ENCODE data around the gene MYL6. TPM values are rescaled to one million over a fixed set of nuclear protein-coding genes. Genes with fewer than 3 reads are reported as not detected.

The MYL6 gene
- total and polyA plus RNA-seq, 9 of the 15 experiments (the other 6 are each of a cell fraction or from before 2014, with no cell fraction given) = 557 to 1,664 (median 958) TPM

DNA sequence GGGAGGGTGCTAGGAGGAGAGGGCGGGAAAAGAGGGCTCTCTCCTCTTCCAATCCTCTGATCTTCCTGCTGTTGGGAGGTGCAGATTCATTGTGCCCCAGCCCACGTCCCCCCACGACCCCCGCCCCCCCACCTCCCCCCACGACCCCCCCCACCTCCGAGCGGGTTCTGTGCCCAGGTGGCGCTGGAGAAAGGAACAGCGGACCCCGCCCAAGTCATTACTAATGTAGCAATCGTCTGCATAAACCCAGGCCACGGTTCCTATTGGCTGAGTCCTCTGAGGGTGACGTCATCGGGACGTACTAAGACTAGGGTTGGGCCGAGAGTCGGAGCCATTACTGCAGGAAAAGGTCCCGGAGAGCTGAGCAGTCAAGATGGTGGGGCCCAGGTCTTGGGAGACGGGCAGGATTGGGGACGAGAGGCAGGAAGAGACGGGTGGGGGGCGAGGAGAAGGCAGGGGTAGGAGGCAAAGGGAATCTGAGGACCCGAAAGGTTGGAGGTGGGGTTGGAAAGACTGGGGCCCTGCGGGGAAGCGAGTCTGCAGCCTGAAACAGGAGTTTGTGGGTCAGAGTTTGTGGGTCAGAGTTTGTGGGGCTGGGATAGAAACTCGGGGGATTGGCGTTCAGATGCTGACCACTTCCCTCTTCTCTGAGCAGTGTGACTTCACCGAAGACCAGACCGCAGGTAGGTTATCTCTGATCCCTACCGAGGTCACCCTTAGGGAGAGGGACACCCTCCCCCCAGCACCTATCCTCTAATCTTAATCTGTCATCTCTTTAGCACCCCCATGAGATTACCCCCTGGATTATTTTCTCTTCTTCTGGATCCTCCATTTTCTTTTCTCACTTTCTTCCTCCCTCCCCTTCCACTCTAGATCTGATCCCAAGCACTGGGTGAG lies at the start of gene MYL6 (continued):
- TF ChIP-seq SP1 (CRISPR knock-in tag; IDR thresholded peaks at IDR 0.05) (peak; percentile 19; the same call in 1 of the 2 replicates), BHLHE40 (IDR thresholded peaks at IDR 0.05; ENCODE audit: low read length) (0 out of 2 replicates have a peak, but pooled peaks have one; percentile 8), TEAD2 (tag; IDR thresholded peaks at IDR 0.05) (no peak), IFI16 (CRISPR knock-in tag; IDR thresholded peaks at IDR 0.05) (no peak), RBM39 (optimal IDR thresholded peaks at IDR 0.05; ENCODE audit: low read depth, low read length) (no peak), ZNF143 (CRISPR knock-in tag; IDR thresholded peaks at IDR 0.05) (no peak; the same call in 1 of the 2 replicates), CBFA2T2 (conservative IDR thresholded peaks at IDR 0.05) (no peak), ZEB2 (IDR thresholded peaks at IDR 0.05) (peak; percentile 85), NFATC3 (IDR thresholded peaks at IDR 0.05) (no peak), BDP1 (IDR thresholded peaks at IDR 0.05; ENCODE audit: insufficient read depth, insufficient read length) (no peak), THAP7 (CRISPR knock-in tag; IDR thresholded peaks at IDR 0.05) (peak; percentile 72; the same call in 1 of the 2 replicates), ZNF324 (CRISPR knock-in tag; IDR thresholded peaks at IDR 0.05) (peak; percentile 38; the same call in 1 of the 2 replicates), GATAD2A (IDR thresholded peaks at IDR 0.05) (no peak), TCF7 (IDR thresholded peaks at IDR 0.05; ENCODE audit: borderline replicate concordance) (0 out of 2 replicates have a peak, but pooled peaks have one; percentile 9), TGIF2 (CRISPR knock-in tag; IDR thresholded peaks at IDR 0.05) (no peak), CBX2 (IDR thresholded peaks at IDR 0.05; ENCODE audit: insufficient read depth, low read length, poor library complexity, severe bottlenecking) (no peak), TAF15 (IDR thresholded peaks at IDR 0.05; ENCODE audit: low read depth, low read length) (no peak), MED1 (CRISPR knock-in tag; IDR thresholded peaks at IDR 0.05; ENCODE audit: borderline replicate concordance) (no peak)
- TF ChIP-seq, protein P1, sequence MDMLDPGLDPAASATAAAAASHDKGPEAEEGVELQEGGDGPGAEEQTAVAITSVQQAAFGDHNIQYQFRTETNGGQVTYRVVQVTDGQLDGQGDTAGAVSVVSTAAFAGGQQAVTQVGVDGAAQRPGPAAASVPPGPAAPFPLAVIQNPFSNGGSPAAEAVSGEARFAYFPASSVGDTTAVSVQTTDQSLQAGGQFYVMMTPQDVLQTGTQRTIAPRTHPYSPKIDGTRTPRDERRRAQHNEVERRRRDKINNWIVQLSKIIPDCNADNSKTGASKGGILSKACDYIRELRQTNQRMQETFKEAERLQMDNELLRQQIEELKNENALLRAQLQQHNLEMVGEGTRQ (CRISPR knock-in tag; IDR thresholded peaks at IDR 0.05) = no peak
- TF ChIP-seq, protein P2, sequence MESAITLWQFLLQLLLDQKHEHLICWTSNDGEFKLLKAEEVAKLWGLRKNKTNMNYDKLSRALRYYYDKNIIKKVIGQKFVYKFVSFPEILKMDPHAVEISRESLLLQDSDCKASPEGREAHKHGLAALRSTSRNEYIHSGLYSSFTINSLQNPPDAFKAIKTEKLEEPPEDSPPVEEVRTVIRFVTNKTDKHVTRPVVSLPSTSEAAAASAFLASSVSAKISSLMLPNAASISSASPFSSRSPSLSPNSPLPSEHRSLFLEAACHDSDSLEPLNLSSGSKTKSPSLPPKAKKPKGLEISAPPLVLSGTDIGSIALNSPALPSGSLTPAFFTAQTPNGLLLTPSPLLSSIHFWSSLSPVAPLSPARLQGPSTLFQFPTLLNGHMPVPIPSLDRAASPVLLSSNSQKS (CRISPR knock-in tag; IDR thresholded peaks at IDR 0.05) = 0 out of 2 replicates have a peak, but pooled peaks have one; percentile 24
- TF ChIP-seq, protein P3, sequence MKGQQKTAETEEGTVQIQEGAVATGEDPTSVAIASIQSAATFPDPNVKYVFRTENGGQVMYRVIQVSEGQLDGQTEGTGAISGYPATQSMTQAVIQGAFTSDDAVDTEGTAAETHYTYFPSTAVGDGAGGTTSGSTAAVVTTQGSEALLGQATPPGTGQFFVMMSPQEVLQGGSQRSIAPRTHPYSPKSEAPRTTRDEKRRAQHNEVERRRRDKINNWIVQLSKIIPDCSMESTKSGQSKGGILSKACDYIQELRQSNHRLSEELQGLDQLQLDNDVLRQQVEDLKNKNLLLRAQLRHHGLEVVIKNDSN (CRISPR knock-in tag; IDR thresholded peaks at IDR 0.05) = 0 out of 2 replicates have a peak, but pooled peaks have one; percentile 46
- TF ChIP-seq, protein P4, sequence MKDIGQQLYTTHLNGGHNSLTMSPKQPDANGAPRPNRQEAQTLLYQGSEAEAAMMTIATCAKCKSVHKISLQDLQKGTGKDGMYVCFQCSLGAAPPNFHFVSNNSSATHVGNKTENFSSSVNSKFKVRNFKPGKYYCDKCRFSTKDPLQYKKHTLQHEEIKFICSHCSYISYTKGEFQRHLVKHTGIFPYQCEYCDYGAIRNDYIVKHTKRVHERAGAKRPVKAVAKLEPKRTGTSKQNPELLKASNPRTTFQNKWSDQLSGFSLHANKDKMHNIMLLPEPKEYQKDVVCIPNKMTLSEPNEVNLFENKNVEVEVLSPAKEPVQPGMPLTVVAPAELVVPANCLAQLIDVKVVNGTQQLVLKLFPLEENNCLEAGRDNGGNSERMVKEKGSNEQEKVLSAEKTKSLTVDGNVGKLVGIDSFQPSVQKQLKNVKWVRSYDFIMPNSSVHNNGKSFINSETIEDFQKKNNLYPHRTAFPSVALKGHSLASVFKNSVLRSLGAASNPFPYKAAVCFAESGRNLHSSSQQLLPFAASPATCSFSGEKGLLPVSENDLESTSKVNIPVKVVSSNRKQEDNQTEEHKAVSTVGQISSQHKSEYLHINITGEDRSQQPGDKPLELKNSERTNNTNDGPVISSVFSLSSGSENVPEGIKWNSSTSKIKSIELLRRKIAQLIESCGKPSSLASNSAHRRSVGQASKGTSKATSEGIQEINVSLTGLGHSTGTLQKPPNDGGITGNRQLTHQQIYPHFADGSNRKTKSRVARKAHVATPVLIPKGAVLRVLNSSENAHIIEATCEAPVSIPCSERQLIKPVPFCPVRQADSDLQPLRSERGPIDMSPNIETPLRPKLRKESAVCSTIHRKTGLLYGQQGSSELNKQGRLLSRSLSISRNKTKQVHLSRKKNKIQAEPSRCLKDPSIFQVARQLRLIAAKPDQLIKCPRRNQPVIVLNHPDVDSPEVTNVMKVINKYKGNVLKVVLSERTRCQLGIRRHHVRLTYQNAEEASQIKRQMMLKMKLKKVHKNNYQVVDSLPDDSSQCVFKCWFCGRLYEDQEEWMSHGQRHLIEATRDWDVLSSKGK (CRISPR knock-in tag; IDR thresholded peaks at IDR 0.05) = no peak

Measured in K562 (cell line).